Ishikawa (cell line): ENCODE results near the gene CACNG4.

Experiments used
- CEBPB ChIP-seq: IDR thresholded peaks from 2 replicates; pipeline ENCODE4 v1.6.1; 2012
- CREB1 ChIP-seq: IDR thresholded peaks from 2 replicates; pipeline ENCODE4 v1.6.1; 2012; ENCODE audit warnings: low read depth
- EGR1 ChIP-seq: IDR thresholded peaks from 2 replicates; pipeline ENCODE4 v1.6.1; 2012
- EP300 ChIP-seq: IDR thresholded peaks from 2 replicates; pipeline ENCODE4 v1.6.1; 2012; ENCODE audit warnings: borderline replicate concordance
- FOXM1 ChIP-seq: IDR thresholded peaks from 2 replicates; pipeline ENCODE4 v1.6.1; 2012; ENCODE audit warnings: low read depth, borderline replicate concordance
- MAX ChIP-seq: IDR thresholded peaks from 2 replicates; pipeline ENCODE4 v1.6.1; 2012
- NFIC ChIP-seq: IDR thresholded peaks from 2 replicates; pipeline ENCODE4 v1.6.1; 2012
- RAD21 ChIP-seq: IDR thresholded peaks from 2 replicates; pipeline ENCODE4 v1.6.1; 2012; ENCODE audit warnings: low read depth
- REST ChIP-seq: IDR thresholded peaks from 2 replicates; pipeline ENCODE4 v1.6.1; 2012; ENCODE audit warnings: low read depth, mild to moderate bottlenecking
- TAF1 ChIP-seq: IDR thresholded peaks from 2 replicates; pipeline ENCODE4 v1.6.1; 2012; ENCODE audit warnings: low read depth, mild to moderate bottlenecking
- TCF12 ChIP-seq: IDR thresholded peaks from 2 replicates; pipeline ENCODE4 v1.6.1; 2012; ENCODE audit warnings: low read depth
- TEAD4 ChIP-seq: IDR thresholded peaks from 2 replicates; pipeline ENCODE4 v1.6.1; 2012
- USF1 ChIP-seq: IDR thresholded peaks from 2 replicates; pipeline ENCODE4 v1.6.1; 2012
- YY1 ChIP-seq: IDR thresholded peaks from 2 replicates; pipeline ENCODE4 v1.6.1; 2012; ENCODE audit warnings: low read depth
- ZBTB7A ChIP-seq: IDR thresholded peaks from 2 replicates; pipeline ENCODE4 v1.6.1; 2012; ENCODE audit warnings: low read depth

CACNG4 gene

GRCh38 chr17:67007266-67007665 is 42.8 kb downstream of the CACNG4 start:
- TF ChIP-seq CREB1 (no peak), MAX (no peak), EP300 (no peak), EGR1 (no peak), FOXM1 (no peak), ZBTB7A (no peak), RAD21 (no peak), YY1 (no peak)

GRCh38 chr17:67008101-67008500 is 43.6 kb downstream of the CACNG4 start:
- TF ChIP-seq REST (no peak), USF1 (no peak), TEAD4 (no peak), CREB1 (no peak), TCF12 (no peak), EGR1 (no peak), RAD21 (no peak), YY1 (no peak), EP300 (no peak), FOXM1 (no peak), NFIC (no peak), ZBTB7A (no peak), MAX (no peak), CEBPB (no peak), TAF1 (no peak)

GRCh38 chr17:67011527-67012175 is 47.1 kb downstream of the CACNG4 start:
- TF ChIP-seq TCF12 (no peak), YY1 (no peak), EP300 (no peak), CEBPB (no peak), REST (no peak), FOXM1 (no peak), TEAD4 (no peak), MAX (no peak), TAF1 (no peak), RAD21 (no peak), NFIC (no peak), EGR1 (no peak), USF1 (no peak)

- TF ChIP-seq USF1, result no peak
Observed at GRCh38 chr17:67013891-67014290, 49.4 kb downstream of the CACNG4 start.

- TF ChIP-seq RAD21 (no peak), CREB1 (no peak), NFIC (no peak), EGR1 (no peak), CEBPB (no peak), USF1 (no peak), REST (no peak), TAF1 (no peak), TEAD4 (no peak), EP300 (no peak), ZBTB7A (no peak), TCF12 (no peak), YY1 (no peak), FOXM1 (no peak), MAX (no peak)
Observed at GRCh38 chr17:67015001-67015400, 50.5 kb downstream of the CACNG4 start.
